Endothelial cell of umbilical vein (primary cell): Measurements from ENCODE around the gene PASD1. TPM values are rescaled to one million over a fixed set of nuclear protein-coding genes. Genes with fewer than 3 reads are reported as not detected.

ENCODE experiments used
- BruUV-seq: library from RNA; stranded (reverse); fragments of 400-500 nt; replicated peaks from 2 replicates; lab custom pipeline; 2021; lab: Mats Ljungman, UMichigan
- CTCF ChIA-PET: fragments of 300-600, 350-600 bp; sonication (Branson Sonifier 250); formaldehyde crosslinking; loops from one replicate; lab custom pipeline; 2021; ENCODE audit warnings: antibody characterized with exemption, inconsistent platforms; lab: Charles Lee
- POLR2A ChIA-PET: fragments of 300-600, 350-600 bp; sonication (Branson Sonifier 250); formaldehyde crosslinking; loops from one replicate; lab custom pipeline; 2021; ENCODE audit warnings: antibody characterized with exemption, inconsistent platforms; lab: Charles Lee
- DNase-seq: peaks from one replicate; pipeline ENCODE4 v3.0.0-alpha.2; 2011; ENCODE audit warnings: low read depth, low spot score
- FAIRE-seq: peaks from 2 replicates; lab custom pipeline; 2011; peaks lifted over from hg19 to GRCh38; lab: Jason Lieb, UNC
- H2AFZ ChIP-seq: 2 replicates; pipeline ENCODE4 v1.6.0; 2012; ENCODE audit warnings: low read depth, low read length, control low read depth, inconsistent platforms
- H3K27ac ChIP-seq: 2 replicates; pipeline ENCODE4 v1.5.1; 2011; ENCODE audit warnings: low read depth, mild to moderate bottlenecking, control low read depth, low read length, moderate library complexity; ENCODE audit not compliant: insufficient read depth
- H3K27me3 ChIP-seq, 2 experiments: 2 replicates each; pipeline versions ENCODE4 v1.6.0 to v1.6.1; 2011; ENCODE audit warnings: low read length in 2 of 2, mixed read lengths in 1 of 2; ENCODE audit not compliant: control insufficient read depth in 2 of 2, insufficient read depth in 2 of 2
- H3K36me3 ChIP-seq, 2 experiments: 2 replicates in 1 of 2; 3 replicates in 1 of 2; pipeline ENCODE4 v1.5.1; 2011; ENCODE audit warnings: low read length in 2 of 2, mild to moderate bottlenecking in 1 of 2, moderate library complexity in 1 of 2; ENCODE audit not compliant: control insufficient read depth in 2 of 2, insufficient read depth in 2 of 2; ENCODE audit errors: extremely low read depth in 1 of 2
- H3K4me1 ChIP-seq: 3 replicates; pipeline ENCODE4 v1.5.1; 2011; ENCODE audit warnings: mild to moderate bottlenecking, low read length; ENCODE audit not compliant: control insufficient read depth, insufficient read depth; ENCODE audit errors: extremely low read depth
- H3K4me2 ChIP-seq: 2 replicates; pipeline ENCODE4 v1.6.1; 2011; ENCODE audit warnings: low read length, control low read depth, mixed read lengths; ENCODE audit not compliant: insufficient read depth
- H3K4me3 ChIP-seq, 3 experiments: fragments of 200-600 bp in 1 of 3; sonication (generic), shearing (Covaris generic) in 1 of 3; replicated peaks in 1 of 3; 2 replicates each; pipeline ENCODE4 v1.5.1; 2011 to 2016; ENCODE audit warnings: control low read depth in 3 of 3, low read length in 3 of 3, mild to moderate bottlenecking in 2 of 3, inconsistent platforms in 1 of 3, low read depth in 1 of 3, moderate library complexity in 1 of 3; ENCODE audit not compliant: insufficient read depth in 1 of 3
- H3K79me2 ChIP-seq: 2 replicates; pipeline ENCODE4 v1.6.0; 2012; ENCODE audit warnings: low read length, inconsistent platforms; ENCODE audit not compliant: control insufficient read depth, insufficient read depth
- H3K9ac ChIP-seq: replicated peaks from 2 replicates; pipeline ENCODE3; 2011; ENCODE audit warnings: low read length, control low read depth; ENCODE audit not compliant: insufficient read depth; ENCODE audit errors: extremely low read depth
- H3K9me1 ChIP-seq: replicated peaks from 3 replicates; pipeline ENCODE4 v1.6.0; 2011; ENCODE audit warnings: mild to moderate bottlenecking, low read length; ENCODE audit not compliant: control insufficient read depth, insufficient read depth; ENCODE audit errors: extremely low read depth
- H3K9me3 ChIP-seq: replicated peaks from 2 replicates; pipeline ENCODE4 v1.5.1; 2012; ENCODE audit warnings: low read length, inconsistent platforms; ENCODE audit not compliant: control insufficient read depth, insufficient read depth
- H4K20me1 ChIP-seq: replicated peaks from 2 replicates; pipeline ENCODE3; 2011; ENCODE audit warnings: mild to moderate bottlenecking, low read length; ENCODE audit not compliant: control insufficient read depth, insufficient read depth; ENCODE audit errors: extremely low read depth
- EZH2 ChIP-seq: IDR thresholded peaks from 2 replicates; pipeline ENCODE4 v1.6.1; 2012; ENCODE audit warnings: borderline replicate concordance, low read depth, mild to moderate bottlenecking, moderate library complexity, low read length, inconsistent platforms; ENCODE audit not compliant: severe bottlenecking
- FOS ChIP-seq: IDR thresholded peaks from 2 replicates; pipeline ENCODE4 v1.6.1; 2011; ENCODE audit warnings: mild to moderate bottlenecking, low read length, moderate library complexity, borderline replicate concordance; ENCODE audit not compliant: insufficient read depth
- GATA2 ChIP-seq: IDR thresholded peaks from 2 replicates; pipeline ENCODE4 v1.7.0; 2011; ENCODE audit warnings: low read depth, mild to moderate bottlenecking, moderate library complexity, mixed read lengths, low read length; ENCODE audit not compliant: insufficient read length, insufficient read depth
- JUN ChIP-seq: IDR thresholded peaks from 2 replicates; pipeline ENCODE4 v1.6.1; 2011; ENCODE audit warnings: borderline replicate concordance, low read depth; ENCODE audit not compliant: insufficient read length, insufficient read depth
- MYC ChIP-seq: IDR thresholded peaks from one replicate; pipeline ENCODE4 v1.6.1; 2011; ENCODE audit warnings: mild to moderate bottlenecking, low read depth, low read length
- POLR2A ChIP-seq: IDR thresholded peaks from 2 replicates; pipeline ENCODE4 v1.6.1; 2012; ENCODE audit warnings: low read depth, mild to moderate bottlenecking, control low read depth, low read length
- POLR2AphosphoS5 ChIP-seq: IDR thresholded peaks from 2 replicates; pipeline ENCODE4 v1.6.1; 2012; ENCODE audit warnings: low read depth, mild to moderate bottlenecking, control low read depth, low read length, moderate library complexity; ENCODE audit not compliant: insufficient read depth
- dilution Hi-C: fragments of 300-500 bp; cut with MboI; formaldehyde crosslinking; loops from one replicate; pipeline ENCODE4 v1.15.0; 2019; ENCODE audit warnings: low sequenced_read_pairs; ENCODE audit not compliant: extremely low pct_ligation_motif_present
- intact Hi-C: fragments of 100-400 bp; cut with micrococcal nuclease; formaldehyde crosslinking; loops from one replicate; pipeline ENCODE4 v1.10.0; 2022
- polyA plus RNA-seq, 4 experiments: library from polyadenylated mRNA; depleted of rRNA in 3 of 4; stranded (reverse) in 3 of 4; unstranded in 1 of 4; fragments of >200 nt; gene quantifications; 2 replicates each; pipeline versions ENCODE4 v1.2.1 to v1.2.3, GENCODE V29; 2011 to 2012; ENCODE audit warnings: missing spikeins in 1 of 4
- total RNA-seq: library from RNA; stranded (reverse); gene quantifications from 2 replicates; pipeline ENCODE4 v1.2.3, GENCODE V29; 2021
- TF ChIP-seq, protein P1 (sequence below), 2 donors: IDR thresholded peaks; 1 replicate in 1 of 2; 2 replicates in 1 of 2; pipeline ENCODE4 v1.5.1; 2011; ENCODE audit warnings: low read length in 2 of 2, mild to moderate bottlenecking in 2 of 2, moderate library complexity in 2 of 2, control low read depth in 1 of 2, inconsistent platforms in 1 of 2, low read depth in 1 of 2; ENCODE audit not compliant: insufficient read depth in 1 of 2; ENCODE audit errors: extremely low read depth in 1 of 2
- TF ChIP-seq, protein P2 (sequence below): IDR thresholded peaks from 2 replicates; pipeline ENCODE4 v1.6.1; 2011; ENCODE audit not compliant: insufficient read depth, insufficient read length

PASD1 gene
- total and polyA plus RNA-seq, 2 donors (not counting 3 experiments of a cell fraction or from before 2014, with no cell fraction given), result not detected

DNA sequence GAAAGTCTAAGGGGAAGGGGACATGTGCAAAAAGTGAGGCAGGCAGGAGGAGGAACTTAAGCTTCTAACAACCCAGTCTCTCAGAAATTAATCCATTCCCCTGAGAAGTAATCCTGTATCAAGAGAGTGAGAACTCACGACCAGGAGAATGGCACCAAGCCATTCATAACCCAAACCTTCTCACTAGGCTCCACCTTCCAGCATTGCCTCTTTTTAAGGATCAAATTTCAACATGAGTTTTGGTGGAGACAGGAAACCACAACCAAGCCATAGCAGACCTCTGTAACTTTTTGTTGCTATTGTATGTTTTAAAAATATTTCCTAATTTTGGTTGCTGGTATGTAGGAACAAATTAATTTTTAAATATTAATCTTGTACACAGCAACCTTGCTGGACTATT, 32.8 kb downstream of the PASD1 start:
- Histone ChIP-seq H3K4me2 (no peak overlapping the region), H3K27ac (no peak overlapping the region), H3K9ac (no peak overlapping the region), H3K9me1 (no peaks in the 10 kb centered on the region), H3K79me2 (no peaks in the 10 kb centered on the region), H3K9me3 (no peaks in the 10 kb centered on the region), H3K4me1 (no peaks in the 10 kb centered on the region), H3K36me3 (no peaks in the 10 kb centered on the region), H3K27me3 (no peaks in the 10 kb centered on the region), H4K20me1 (no peaks in the 10 kb centered on the region), H3K4me3 (no peak overlapping the region), H2AFZ (no peak overlapping the region)
- DNase-seq (no peak), FAIRE-seq (no peak)
- CTCF ChIA-PET, result no interaction called here
- no TSS peak for BruUV-seq
- dilution Hi-C loops (no loop called here), intact Hi-C loops (no loop called here)
- TF ChIP-seq, protein P1, sequence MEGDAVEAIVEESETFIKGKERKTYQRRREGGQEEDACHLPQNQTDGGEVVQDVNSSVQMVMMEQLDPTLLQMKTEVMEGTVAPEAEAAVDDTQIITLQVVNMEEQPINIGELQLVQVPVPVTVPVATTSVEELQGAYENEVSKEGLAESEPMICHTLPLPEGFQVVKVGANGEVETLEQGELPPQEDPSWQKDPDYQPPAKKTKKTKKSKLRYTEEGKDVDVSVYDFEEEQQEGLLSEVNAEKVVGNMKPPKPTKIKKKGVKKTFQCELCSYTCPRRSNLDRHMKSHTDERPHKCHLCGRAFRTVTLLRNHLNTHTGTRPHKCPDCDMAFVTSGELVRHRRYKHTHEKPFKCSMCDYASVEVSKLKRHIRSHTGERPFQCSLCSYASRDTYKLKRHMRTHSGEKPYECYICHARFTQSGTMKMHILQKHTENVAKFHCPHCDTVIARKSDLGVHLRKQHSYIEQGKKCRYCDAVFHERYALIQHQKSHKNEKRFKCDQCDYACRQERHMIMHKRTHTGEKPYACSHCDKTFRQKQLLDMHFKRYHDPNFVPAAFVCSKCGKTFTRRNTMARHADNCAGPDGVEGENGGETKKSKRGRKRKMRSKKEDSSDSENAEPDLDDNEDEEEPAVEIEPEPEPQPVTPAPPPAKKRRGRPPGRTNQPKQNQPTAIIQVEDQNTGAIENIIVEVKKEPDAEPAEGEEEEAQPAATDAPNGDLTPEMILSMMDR (IDR thresholded peaks at IDR 0.05; ENCODE audit: extremely low read depth in 1 of 2, insufficient read depth in 1 of 2, low read depth in 1 of 2, low read length in 2 of 2), result no peak
- TF ChIP-seq POLR2A (no peak), EZH2 (no peak), JUN (no peak), MYC (no peak), POLR2AphosphoS5 (no peak), FOS (no peak), GATA2 (no peak)
- TF ChIP-seq, protein P2, sequence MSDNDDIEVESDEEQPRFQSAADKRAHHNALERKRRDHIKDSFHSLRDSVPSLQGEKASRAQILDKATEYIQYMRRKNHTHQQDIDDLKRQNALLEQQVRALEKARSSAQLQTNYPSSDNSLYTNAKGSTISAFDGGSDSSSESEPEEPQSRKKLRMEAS, result no peak
- POLR2A ChIA-PET, result no interaction called here
